ENCODE measurements around the gene TGFB1I1. TPM values are rescaled to one million over a fixed set of nuclear protein-coding genes. Genes with fewer than 3 reads are reported as not detected.

The TGFB1I1 gene
- total RNA-seq, 1 experiment from 2014 or later = 8.7 TPM

DNA sequence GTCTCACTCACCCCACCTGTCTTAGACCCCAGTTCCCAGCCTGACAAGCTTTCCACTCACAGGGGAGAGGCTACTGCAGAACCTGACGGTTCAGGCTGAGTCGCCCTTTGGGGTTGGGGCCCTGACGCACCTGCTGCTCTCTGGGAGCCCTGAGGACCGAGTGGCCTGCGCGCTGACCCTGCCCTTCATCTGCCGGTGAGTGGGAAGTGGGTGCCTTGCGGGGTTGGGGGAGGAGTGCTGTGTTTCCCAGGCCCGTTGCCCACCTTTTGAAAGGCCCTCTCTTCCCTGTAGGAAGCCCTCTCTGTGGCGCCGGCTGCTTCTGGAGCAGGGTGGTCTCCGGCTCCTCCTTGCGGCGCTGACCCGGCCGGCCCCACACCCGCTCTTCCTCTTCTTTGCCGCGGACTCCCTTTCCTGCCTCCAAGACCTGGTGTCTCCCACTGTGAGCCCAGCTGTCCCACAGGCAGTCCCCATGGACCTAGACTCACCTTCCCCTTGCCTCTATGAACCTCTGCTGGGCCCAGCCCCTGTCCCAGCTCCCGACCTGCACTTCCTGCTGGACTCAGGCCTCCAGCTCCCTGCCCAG is 6.1 kb upstream of the TGFB1I1 start:
- CTCF ChIA-PET = no interaction called here
- no peak overlapping the region for H3K9ac ChIP-seq (ENCODE audit: low read length)
- no peaks in the 10 kb centered on the region for H4K20me1 ChIP-seq (ENCODE audit: insufficient read depth)
- ATAC-seq = no peak
- H3K36me3 ChIP-seq (ENCODE audit: control insufficient read depth in 1 of 2, insufficient read depth in 2 of 2, low read length in 2 of 2) = no peaks in the 10 kb centered on the region
- no peak overlapping the region for H3K27ac ChIP-seq (ENCODE audit: low read depth, low read length)
- intact Hi-C loops (cut with micrococcal nuclease) = no loop called here
- no peaks in the 10 kb centered on the region for H3K9me3 ChIP-seq (ENCODE audit: control insufficient read depth in 1 of 2, insufficient read depth in 1 of 2, low read depth in 1 of 2, low read length in 2 of 2)
- H3K4me3 ChIP-seq (replicated peaks in 1 of 2; ENCODE audit: low read depth in 1 of 2, low read length in 2 of 2) = no peak overlapping the region
- BruUV-seq (replicated peaks) = no TSS peak
- H3K4me1 ChIP-seq (ENCODE audit: control insufficient read depth in 1 of 2, insufficient read depth in 2 of 2, low read length in 2 of 2) = peaks cover 0 to 4% of the 10 kb centered on the region in 2 experiments; a peak in 1 of 4 replicates
- POLR2A ChIA-PET = no interaction called here
- RAD21 ChIA-PET (ENCODE audit: low non-redundant PET in 1 of 2, low total read pairs in 2 of 2, uncharacterized antibody in 2 of 2, unreplicated experiment in 2 of 2) = no interaction called here
- H3K9me2 ChIP-seq (ENCODE audit: insufficient read depth) = no peaks in the 10 kb centered on the region
- no peak overlapping the region for H2AFZ ChIP-seq (ENCODE audit: low read depth, low read length, poor library complexity, severe bottlenecking)
- H3K27me3 ChIP-seq (ENCODE audit: insufficient read depth, low read length) = no peaks in the 10 kb centered on the region
- no peaks in the 10 kb centered on the region for H3K79me2 ChIP-seq (ENCODE audit: insufficient read depth, low read length)
- no peak for DNase-seq (ENCODE audit: low read depth, low spot score)
- no peak overlapping the region for H3K4me2 ChIP-seq (ENCODE audit: low read length)
- TF ChIP-seq, protein P1, sequence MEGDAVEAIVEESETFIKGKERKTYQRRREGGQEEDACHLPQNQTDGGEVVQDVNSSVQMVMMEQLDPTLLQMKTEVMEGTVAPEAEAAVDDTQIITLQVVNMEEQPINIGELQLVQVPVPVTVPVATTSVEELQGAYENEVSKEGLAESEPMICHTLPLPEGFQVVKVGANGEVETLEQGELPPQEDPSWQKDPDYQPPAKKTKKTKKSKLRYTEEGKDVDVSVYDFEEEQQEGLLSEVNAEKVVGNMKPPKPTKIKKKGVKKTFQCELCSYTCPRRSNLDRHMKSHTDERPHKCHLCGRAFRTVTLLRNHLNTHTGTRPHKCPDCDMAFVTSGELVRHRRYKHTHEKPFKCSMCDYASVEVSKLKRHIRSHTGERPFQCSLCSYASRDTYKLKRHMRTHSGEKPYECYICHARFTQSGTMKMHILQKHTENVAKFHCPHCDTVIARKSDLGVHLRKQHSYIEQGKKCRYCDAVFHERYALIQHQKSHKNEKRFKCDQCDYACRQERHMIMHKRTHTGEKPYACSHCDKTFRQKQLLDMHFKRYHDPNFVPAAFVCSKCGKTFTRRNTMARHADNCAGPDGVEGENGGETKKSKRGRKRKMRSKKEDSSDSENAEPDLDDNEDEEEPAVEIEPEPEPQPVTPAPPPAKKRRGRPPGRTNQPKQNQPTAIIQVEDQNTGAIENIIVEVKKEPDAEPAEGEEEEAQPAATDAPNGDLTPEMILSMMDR (IDR thresholded peaks at IDR 0.05 in 2 of 3, conservative IDR thresholded peaks at IDR 0.05 in 1 of 3; ENCODE audit: borderline replicate concordance in 1 of 3, insufficient read depth in 1 of 3, low read depth in 2 of 3, low read length in 2 of 3) = no peak
- TF ChIP-seq POLR2A (IDR thresholded peaks at IDR 0.05; ENCODE audit: borderline replicate concordance, extremely low read depth, insufficient read depth, insufficient read length) (no peak), ZFX (IDR thresholded peaks at IDR 0.05) (no peak)
- TF ChIP-seq, protein P2, sequence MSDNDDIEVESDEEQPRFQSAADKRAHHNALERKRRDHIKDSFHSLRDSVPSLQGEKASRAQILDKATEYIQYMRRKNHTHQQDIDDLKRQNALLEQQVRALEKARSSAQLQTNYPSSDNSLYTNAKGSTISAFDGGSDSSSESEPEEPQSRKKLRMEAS (IDR thresholded peaks at IDR 0.05) = no peak

DNA sequence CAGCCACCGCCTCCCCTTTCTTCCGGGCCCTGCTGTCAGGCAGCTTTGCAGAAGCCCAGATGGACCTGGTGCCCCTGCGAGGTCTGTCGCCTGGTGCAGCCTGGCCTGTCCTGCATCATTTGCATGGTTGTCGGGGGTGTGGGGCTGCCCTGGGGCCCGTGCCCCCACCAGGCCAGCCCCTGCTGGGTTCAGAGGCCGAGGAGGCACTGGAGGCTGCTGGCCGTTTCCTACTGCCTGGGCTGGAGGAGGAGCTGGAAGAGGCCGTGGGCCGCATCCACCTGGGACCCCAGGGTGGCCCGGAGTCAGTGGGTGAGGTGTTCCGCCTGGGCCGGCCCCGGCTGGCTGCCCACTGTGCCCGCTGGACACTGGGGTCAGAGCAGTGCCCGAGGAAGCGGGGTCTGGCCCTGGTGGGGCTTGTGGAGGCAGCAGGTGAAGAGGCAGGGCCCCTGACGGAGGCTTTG is 5.5 kb upstream of the TGFB1I1 start:
- H3K9ac ChIP-seq (ENCODE audit: low read length) = no peak overlapping the region
- H3K4me1 ChIP-seq (ENCODE audit: control insufficient read depth in 1 of 2, insufficient read depth in 2 of 2, low read length in 2 of 2) = peaks cover 4% of the 10 kb centered on the region in 2 experiments
- no peak overlapping the region for H3K4me2 ChIP-seq (ENCODE audit: low read length)
- H3K9me3 ChIP-seq (ENCODE audit: control insufficient read depth in 1 of 2, insufficient read depth in 1 of 2, low read depth in 1 of 2, low read length in 2 of 2) = no peaks in the 10 kb centered on the region
- ChIA-PET CTCF (no interaction called here), RAD21 (ENCODE audit: low non-redundant PET in 1 of 2, low total read pairs in 2 of 2, uncharacterized antibody in 2 of 2, unreplicated experiment in 2 of 2) (no interaction called here), POLR2A (no interaction called here)
- H3K36me3 ChIP-seq (ENCODE audit: control insufficient read depth in 1 of 2, insufficient read depth in 2 of 2, low read length in 2 of 2) = no peaks in the 10 kb centered on the region
- no peak overlapping the region for H2AFZ ChIP-seq (ENCODE audit: low read depth, low read length, poor library complexity, severe bottlenecking)
- H3K9me2 ChIP-seq (ENCODE audit: insufficient read depth) = no peaks in the 10 kb centered on the region
- DNase-seq (ENCODE audit: low read depth, low spot score) = no peak
- no peaks in the 10 kb centered on the region for H3K79me2 ChIP-seq (ENCODE audit: insufficient read depth, low read length)
- no peak overlapping the region for H3K4me3 ChIP-seq (replicated peaks in 1 of 2; ENCODE audit: low read depth in 1 of 2, low read length in 2 of 2)
- H3K27me3 ChIP-seq (ENCODE audit: insufficient read depth, low read length) = no peaks in the 10 kb centered on the region
- no peak for ATAC-seq
- intact Hi-C loops (cut with micrococcal nuclease) = no loop called here
- H3K27ac ChIP-seq (ENCODE audit: low read depth, low read length) = no peak overlapping the region
- H4K20me1 ChIP-seq (ENCODE audit: insufficient read depth) = no peaks in the 10 kb centered on the region
- no TSS peak for BruUV-seq (replicated peaks)
- TF ChIP-seq FOSL1 (IDR thresholded peaks at IDR 0.05; ENCODE audit: low read depth) = no peak
- no peak for TF ChIP-seq TCF7L2 (IDR thresholded peaks at IDR 0.05; ENCODE audit: borderline replicate concordance, extremely low read depth, insufficient read depth, insufficient read length)
- no peak for TF ChIP-seq EZH2phosphoT487 (IDR thresholded peaks at IDR 0.05; ENCODE audit: borderline replicate concordance)
- no peak for TF ChIP-seq POLR2AphosphoS5 (IDR thresholded peaks at IDR 0.05; ENCODE audit: low read depth, low read length)
- TF ChIP-seq, protein P1 (IDR thresholded peaks at IDR 0.05 in 2 of 3, conservative IDR thresholded peaks at IDR 0.05 in 1 of 3; ENCODE audit: borderline replicate concordance in 1 of 3, insufficient read depth in 1 of 3, low read depth in 2 of 3, low read length in 2 of 3) = no peak
- no peak for TF ChIP-seq YY1 (IDR thresholded peaks at IDR 0.05; ENCODE audit: extremely low read depth, insufficient replicate concordance, low read depth, low read length)
- TF ChIP-seq ZFX (IDR thresholded peaks at IDR 0.05) = no peak
- TF ChIP-seq, protein P3, sequence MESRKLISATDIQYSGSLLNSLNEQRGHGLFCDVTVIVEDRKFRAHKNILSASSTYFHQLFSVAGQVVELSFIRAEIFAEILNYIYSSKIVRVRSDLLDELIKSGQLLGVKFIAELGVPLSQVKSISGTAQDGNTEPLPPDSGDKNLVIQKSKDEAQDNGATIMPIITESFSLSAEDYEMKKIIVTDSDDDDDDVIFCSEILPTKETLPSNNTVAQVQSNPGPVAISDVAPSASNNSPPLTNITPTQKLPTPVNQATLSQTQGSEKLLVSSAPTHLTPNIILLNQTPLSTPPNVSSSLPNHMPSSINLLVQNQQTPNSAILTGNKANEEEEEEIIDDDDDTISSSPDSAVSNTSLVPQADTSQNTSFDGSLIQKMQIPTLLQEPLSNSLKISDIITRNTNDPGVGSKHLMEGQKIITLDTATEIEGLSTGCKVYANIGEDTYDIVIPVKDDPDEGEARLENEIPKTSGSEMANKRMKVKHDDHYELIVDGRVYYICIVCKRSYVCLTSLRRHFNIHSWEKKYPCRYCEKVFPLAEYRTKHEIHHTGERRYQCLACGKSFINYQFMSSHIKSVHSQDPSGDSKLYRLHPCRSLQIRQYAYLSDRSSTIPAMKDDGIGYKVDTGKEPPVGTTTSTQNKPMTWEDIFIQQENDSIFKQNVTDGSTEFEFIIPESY (IDR thresholded peaks at IDR 0.05; ENCODE audit: extremely low read depth, insufficient replicate concordance, low read length) = no peak
- no peak for TF ChIP-seq SRF (IDR thresholded peaks at IDR 0.05; ENCODE audit: low read depth)
- TF ChIP-seq CEBPB (IDR thresholded peaks at IDR 0.05; ENCODE audit: low read depth) = no peak
- no peak for TF ChIP-seq POLR2A (IDR thresholded peaks at IDR 0.05; ENCODE audit: borderline replicate concordance, extremely low read depth, insufficient read depth, insufficient read length)

Measured in HCT116 (cell line).